ENCODE measurements around the gene DHRS4.
"Not testable (repeated sequence)": the region's sequence is repeated elsewhere in the genome, so short reads cannot be mapped to it uniquely, and the experiment has no call there.

DHRS4 gene

DNA sequence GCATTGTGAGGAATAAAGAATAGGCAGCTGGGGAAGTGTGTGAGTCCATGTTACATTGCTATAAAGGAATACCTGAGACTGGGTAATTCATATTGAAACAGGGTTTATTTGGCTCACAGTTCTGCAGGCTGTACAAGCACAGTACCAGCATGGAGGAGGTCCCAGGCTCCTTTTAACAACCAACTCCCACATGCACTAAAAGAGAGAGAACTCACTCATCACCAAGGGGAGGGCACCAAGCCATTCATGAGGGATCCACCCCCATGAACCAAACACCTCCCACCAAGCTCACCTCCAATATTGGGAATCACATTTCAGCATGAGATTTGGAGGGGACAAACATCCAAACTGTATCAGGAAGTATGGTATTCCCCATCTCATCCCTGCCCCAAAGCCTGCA is 11.9 kb upstream of the DHRS4 start:
- no peak for DNase-seq

DNA sequence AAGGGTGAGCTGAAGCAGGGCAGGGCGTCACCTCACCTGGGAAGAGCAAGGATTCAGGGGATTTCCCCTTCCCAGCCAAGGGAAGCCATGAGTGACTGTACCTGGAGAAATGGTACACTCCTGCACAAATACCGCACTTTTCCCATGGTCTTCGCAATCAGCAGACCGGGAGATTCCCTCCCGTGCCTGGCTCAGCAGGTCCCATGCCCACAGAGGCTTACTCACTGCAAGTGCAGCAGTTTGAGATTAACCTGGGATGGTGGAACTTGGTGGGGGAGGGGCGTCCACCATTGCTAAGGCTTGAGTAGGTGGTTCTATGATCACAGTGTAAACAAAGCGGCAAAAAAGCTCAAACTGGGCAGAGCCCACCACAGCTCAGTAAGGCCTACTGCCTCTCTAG is 11.0 kb upstream of the DHRS4 start:
- no peak for DNase-seq

DNA sequence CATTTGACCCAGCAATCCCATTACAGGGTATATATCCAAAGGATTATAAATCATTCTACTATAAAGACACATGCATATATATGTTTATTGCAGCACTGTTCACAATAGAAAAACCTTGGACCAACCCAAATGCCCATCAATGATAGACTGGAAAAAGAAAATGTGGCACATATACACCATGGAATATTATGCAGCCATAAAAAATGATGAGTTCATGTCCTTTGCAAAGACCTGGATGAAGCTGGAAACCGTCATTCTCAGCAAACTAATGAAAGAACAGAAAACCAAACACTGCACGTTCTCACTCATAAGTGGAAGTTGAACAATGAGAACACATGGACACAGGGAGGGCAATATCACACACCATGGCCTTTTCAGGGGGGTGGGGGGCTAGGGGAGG is 4.5 kb upstream of the DHRS4 start:
- not testable (repeated sequence) for DNase-seq

DNA sequence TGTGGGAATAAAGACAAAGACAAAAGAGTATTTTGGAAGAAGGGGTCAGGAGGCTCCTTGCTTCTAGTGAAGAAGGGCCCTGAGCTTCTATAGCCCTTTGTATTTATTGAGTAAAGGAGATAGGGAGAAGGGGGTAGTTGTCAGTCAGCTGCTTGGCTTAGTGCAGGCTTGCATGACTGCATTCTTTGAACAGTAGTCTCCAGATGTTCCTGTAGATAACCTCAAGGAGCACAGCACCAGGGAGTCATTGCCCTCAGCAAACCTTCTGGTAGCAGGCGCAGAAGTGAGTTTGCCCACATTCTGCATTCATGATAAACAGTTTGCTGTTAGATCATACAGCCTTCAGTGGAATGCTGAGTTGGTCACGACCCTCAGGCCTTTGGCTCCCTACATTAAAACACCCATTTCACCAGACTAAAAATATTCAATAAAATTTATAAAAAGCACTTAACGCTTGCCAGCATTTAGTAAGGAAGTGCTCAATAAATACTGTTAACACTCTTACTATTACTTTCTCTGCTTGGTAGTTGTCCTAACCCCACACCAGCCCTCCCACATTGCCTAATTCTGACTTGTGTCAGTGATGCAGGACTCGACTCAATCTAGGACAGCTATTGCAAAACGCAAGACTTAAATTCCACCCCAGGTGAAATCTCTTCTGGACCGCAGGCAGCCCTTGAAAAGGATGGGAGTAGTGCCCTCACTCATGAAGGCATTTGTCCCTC is 3.0 kb upstream of the DHRS4 start:
- DNase-seq, result no peak

DNA sequence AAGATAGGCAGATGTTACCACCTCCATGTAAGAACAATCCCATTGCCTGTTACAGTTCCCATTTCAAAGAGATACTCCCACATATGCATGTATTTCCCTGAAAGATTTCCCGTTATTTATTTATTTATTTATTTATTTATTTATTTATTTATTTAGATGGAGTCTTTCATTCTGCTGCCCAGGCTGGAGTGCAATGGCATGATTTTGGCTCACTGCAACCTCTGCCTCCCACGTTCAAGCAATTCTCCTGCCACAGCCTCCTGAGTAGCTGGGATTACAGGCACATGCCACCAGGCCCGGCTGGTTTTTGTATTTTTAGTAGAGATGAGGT is 2.5 kb upstream of the DHRS4 start:
- not testable (repeated sequence) for DNase-seq

DNA sequence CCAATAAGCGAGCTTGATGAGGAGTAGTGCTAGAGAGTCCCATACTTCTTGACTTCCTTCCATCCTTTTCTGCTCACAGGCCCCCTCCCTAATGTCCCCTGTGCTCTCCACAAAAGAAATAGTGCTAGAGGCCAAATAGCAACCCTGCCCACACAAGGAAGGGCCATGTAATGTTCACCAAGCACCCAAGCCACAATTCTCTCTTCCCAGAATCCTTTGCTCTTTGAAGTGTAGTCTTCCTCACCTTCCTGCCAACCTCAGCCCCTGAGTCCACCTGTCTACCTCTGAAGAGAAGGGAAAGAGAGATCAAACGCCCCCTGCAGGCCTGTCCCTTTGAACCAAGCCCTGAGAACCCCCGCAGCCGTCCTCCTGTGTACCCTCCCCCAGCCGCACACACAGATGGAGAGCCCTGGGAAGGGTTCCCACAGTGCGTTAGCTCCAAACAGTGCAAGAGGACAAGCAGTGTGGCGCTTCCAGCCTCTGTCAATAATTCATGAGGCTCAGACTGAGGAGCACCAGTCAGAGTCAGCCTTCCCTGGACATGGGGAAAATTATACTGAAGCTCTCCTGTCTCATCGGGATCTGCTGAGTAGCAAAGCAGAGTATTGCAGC is 1.9 kb upstream of the DHRS4 start:
- DNase-seq, result no peak

DNA sequence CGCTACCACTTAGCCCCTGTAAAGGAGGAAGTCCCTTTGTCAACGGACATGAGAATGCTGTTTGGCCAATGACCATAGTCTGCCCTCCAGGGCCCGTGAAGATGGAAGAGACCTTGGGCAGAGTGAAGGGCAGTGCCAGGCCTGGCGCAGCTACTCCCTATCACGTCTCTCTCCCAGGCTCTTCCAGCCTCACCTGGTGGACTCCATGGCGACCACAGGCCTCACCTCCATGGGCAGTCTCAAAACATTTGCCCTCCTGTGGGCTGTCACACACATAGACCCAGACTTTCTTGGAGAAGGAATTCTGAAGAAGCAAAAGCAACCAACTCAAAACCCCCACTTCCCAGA is 480 bp upstream of the DHRS4 start:
- DNase-seq, result not testable (repeated sequence)

DNA sequence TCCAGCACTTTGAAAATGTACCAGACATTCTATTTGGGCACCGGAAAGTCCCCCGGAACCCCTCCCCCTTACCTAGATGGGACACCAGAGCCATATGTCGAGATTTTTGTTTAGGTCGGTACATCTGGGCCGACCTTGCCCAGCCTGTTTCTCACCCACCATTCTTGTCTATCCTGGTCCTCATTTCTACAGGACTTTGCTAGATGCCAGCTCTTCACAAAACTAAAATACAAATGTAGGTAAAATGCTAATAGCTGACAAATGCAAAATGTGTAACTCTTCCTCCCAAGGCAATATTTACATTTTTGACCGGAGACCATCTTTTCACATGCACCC is 677 bp downstream of the DHRS4 start:
- not testable (repeated sequence) for DNase-seq

DNA sequence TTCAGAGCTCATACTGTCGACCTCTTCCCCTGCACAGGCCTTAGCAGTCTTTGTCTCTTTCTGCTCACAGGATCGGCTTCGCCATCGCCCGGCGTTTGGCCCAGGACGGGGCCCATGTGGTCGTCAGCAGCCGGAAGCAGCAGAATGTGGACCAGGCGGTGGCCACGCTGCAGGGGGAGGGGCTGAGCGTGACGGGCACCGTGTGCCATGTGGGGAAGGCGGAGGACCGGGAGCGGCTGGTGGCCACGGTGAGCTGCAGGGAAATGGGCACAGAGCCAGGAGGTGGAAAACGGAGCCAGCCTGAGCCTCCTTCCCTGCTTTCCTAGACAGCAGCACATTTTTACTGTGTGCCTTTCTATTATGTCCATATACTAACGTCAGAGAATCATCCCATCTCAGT is 1.4 kb downstream of the DHRS4 start:
- DNase-seq, result peak; percentile 37

DNA sequence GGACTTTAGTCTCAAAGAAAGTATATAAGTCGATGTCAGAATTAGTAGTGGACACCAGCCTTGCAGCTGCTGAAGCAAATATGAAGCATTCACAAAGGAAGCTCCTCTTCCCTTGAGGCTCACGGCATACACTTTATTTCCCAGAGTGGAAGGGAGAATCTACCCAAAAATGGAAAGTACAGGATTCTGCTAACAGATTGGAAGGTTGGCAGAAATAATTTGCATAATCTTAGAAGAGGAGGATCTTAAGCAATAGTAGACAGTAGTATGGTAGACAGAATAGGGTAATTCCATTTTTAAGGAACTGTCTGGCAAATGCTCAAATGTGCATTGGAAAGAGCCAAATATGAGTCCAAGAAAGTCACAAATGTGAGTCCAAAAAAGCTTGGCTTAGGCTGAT is 2.2 kb downstream of the DHRS4 start:
- not testable (repeated sequence) for DNase-seq

DNA sequence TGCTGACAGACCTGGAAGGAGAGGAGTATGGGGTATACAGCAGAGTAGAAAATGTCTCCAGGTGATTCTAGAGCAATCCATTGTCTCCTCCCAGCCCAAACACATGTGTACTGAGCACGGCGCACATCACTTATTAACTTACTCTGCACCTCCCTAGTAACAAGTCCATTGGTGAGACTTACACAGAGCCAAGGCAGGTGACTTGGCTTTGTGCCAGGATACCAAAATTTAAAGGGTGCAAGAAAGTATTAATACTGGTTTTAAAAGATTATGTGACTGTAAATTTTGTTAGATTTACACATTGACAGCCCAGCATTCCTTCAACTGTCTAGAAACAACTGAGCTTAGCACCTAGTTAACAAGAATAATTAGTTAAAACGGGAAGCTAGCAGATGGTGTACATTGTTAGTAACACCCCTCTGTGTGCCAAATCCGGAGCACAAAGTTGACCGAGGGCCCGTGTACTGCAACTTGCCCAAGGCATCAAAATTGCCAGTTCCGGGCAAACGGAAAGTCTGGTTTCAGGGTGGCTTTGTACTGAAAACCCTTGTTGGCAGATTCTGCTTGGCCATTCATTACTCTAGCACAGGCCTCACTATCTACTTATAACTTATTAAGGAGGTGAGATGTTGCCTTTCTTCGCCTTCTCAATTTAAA is 4.5 kb downstream of the DHRS4 start:
- not testable (repeated sequence) for DNase-seq

DNA sequence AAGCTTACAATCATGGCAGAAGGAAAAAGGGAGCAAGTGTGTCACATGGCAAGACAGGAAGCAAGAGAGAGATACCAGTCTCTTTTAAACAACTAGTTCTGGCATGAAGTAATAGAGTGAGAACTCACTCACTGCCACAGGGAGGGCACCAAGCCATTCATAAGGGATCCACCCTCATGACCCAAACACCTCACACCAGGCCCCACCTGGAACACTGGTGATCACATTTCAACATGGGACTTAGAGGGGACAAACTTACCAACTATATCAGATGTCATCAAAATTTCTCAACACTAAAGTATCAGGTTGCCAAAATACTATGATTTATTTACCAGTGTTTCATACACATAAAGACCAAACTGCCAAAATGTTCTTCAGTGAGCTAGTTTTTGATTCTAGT is 7.3 kb downstream of the DHRS4 start:
- not testable (repeated sequence) for DNase-seq

DNA sequence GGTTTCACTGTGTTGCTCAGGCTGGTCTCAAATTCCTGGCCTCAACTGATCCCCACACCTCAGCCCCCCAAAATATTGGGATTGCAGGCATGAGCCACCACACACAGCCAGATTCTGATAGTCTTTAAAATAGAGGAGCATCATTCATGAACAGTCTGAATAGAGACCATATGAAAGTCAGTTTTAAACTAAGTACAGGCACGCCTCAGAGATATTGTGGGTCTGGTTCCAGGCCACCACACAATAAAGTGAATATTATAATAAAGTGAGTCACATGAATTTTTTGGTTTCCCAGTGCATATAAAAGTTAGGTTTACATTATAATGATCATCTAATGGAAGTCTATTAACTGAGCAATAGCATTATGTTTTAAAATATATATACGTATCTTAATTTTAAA is 8.1 kb downstream of the DHRS4 start:
- DNase-seq, result not testable (repeated sequence)

DNA sequence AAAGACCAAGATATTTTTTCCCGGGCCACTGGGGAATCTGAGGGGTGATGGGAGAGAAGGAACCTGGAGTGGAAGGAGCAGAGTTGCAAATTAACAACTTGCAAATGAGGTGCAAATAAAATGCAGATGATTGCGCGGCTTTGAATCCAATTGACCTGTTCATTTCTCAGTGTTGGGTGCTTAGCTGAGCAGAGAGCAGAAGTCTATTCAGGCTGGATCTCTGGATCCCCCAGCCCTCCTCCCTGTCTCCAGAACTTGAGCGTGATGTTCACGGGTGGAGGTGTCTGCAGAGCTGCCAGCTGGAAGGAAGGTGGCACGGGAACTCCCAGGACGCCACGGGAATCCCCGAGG is 15.5 kb downstream of the DHRS4 start:
- DNase-seq, result not testable (repeated sequence)

DNA sequence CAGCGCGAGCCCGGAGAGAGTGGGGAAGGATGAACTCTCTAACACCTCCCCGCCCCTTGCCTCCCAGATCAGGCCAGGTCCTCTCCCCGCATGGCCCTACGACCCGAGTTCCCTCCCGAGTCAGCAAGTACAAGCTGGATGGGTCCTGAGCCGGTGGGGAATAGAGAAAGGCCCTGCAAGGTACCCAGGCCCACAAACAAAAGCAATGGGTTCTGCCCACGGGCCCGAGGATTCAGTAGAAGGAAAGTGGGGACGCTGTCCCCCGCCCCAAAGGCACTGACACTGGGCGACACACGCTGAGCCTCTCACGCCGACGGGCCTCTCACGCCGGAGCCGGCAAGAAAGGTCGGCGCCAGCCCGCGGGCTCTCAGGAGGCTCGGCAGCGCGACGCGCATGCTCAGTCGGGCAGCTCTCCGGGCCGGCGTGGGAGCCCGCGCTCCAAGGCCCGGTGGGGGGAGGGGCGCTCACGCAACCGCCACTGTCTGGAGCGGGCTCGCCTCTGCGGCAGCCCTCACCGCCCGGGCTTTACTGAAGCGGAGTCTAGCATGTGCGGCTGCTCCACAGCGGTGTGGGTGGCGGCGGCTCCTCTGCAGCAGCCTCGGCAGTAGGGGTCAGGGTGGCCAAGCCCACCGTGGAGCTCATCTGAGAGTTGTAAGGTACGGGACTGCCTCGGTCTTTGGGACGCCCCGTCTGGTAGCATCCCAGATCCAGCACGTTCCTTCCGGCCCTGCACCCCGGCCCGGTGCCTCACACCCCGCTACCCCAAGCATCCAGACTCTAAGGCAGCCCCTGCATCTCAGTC is 16.1 kb downstream of the DHRS4 start:
- DNase-seq, result peak; percentile 40

DNA sequence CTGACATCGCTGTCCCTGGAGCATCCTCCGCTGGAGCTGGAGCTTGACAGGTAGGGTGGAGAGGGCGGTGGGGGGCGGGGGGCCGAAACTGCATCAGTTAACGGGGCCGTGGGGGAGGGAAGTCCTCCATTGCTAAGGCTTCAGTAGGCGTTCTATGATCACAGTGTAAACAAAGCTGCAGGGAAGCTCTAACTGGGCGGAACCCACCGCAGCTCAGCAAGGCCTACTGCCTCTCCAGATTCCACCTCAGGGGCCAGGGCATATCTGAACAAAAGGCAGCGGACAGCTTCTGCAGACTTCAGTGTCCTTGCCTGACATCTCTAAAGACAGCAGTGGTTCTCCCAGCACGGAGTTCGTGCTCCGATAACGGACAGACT is 16.7 kb downstream of the DHRS4 start:
- not testable (repeated sequence) for DNase-seq

DNA sequence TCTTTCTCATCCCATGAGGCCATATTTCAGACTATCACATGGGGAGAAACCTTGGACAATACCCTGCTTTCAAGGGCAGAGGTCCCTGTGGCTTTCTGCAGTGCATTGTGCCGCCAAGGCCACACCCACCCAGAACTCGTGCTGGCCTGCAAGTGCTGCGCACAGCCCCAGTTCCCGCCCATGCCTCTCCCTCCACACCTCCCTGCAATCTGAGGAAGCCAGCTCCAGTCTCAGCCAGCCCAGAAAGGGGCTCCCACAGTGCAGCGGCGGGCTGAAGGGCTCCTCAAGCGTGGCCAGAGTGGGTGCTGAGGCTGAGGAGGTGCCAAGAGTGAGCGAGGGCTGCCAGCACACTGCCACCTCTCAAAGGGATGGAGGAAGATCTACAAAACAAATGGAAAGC is 19.6 kb downstream of the DHRS4 start:
- not testable (repeated sequence) for DNase-seq

DNA sequence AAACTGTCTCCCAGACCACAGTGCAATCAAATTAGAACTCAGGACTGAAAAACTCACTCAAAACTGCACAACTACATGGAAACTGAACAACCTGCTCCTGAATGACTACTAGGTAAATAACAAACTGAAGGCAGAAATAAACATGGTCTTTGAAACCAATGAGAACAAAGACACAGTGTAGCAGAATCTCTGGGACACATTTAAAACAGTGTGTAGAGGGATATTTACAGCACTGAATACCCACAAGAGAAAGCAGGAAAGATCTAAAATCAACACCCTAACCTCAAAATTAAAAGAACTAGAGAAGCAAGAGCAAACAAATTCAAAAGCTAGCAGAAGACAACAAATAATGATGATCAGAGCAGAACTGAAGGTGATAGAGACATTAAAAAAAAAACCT is 20.5 kb downstream of the DHRS4 start:
- not testable (repeated sequence) for DNase-seq

DNA sequence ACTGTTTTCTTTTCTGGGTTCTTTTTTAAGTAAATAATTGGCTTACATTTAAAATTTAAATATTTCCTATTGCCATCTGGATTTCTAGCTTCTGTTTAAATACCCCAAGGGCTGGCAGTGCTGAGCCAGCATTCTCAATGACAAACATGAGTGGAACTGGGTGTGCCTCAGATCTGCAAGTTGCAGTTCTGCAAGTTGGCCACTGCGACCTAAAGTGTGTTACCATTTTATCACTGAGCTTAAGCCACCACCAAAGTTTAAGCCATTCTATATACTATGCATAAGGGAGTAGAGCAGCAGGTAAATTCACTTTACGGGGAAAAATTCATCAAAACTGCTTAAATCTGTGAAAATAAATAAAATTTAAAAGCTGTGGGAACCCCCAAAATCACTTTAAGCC is 23.6 kb downstream of the DHRS4 start:
- DNase-seq, result not testable (repeated sequence)

DNA sequence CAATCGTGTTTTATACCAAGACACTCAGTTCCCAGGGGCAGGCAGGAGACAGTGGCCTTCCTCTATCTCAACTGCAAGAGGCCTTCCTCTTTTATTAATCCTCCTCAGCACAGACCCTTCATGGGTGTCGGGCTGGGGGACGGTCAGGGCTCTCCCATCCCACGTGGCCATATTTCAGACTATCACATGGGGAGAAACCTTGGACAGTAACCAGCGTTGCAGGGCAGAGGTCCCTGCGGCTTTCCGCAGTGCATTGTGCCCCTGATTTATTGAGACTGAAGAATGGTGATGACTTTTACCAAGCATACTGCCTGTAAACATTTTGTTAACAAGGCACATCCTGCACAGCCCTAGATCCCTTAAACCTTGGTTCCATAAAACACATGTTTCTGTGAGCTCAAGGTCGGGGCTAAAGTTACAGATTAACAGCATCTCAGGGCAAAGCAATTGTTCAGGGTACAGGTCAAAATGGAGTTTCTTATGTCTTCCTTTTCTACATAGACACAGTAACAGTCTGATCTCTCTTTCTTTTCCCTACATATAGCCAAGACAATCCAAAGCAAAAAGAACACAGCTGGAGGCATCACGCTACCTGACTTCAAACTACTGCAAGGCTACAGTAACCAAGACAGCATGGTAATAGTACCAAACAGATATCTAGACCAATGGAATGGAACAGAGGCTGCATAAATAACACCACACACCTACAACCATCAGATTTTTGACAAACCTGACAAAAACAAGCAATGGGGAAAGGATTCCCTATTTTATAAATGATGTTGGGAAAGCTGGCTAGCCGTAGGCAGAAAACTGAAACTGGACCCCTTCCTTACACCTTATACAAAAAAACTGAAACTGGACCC is 28.6 kb downstream of the DHRS4 start:
- DNase-seq, result not testable (repeated sequence)

DNA sequence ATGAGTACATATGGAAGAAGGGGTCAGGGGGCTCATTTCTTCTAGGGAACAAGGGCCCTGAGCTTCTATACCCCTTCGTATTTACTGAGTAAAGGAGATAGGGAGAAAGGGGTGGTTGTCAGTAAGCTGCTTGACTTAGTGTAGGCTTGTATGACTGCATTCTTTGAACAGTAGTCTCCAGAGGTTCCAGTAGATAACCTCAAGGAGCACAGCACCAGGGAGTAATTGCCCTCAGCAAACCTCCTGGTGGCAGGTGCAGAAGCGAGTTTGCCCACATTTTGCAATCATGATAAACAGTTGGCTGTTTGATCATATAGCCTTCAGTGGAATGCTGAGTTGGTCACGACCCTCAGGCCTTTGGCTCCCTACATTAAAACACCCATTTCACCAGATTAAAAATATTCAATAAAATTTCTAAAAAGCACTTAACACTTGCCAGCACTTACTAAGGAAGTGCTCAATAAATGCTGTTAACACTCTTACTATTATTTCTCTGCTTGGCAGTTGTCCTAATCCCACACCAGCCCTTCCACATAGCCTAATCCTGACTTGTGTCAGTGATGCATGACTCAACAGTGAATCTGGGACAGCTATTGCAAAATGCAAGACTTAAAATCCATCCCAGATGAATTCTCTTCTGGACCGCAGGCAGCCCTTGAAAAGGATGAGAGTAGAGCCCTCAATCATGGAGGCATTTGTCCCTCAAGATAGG is 31.5 kb downstream of the DHRS4 start:
- DNase-seq, result no peak

DNA sequence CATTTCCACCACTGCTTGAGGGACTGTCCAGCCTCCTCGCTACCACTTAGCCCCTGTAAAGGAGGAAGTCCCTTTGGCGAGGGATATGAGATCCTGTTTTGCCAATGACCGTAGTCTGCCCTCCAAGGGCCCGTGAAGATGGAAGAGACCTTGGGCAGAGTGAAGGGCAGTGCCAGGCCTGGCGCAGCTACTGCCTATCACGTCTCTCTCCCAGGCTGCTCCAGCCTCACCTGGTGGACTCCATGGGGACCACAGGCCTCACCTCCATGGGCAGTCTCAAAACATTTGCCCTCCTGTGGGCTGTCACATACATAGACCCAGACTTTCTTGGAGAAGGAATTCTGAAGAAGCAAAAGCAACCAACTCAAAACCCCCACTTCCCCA is 34.6 kb downstream of the DHRS4 start:
- not testable (repeated sequence) for DNase-seq
